GM21723 (cell line): ENCODE measurements around the gene TRIM31.

Experiments used
- ATAC-seq: cut with Tn5 transposase; IDR thresholded peaks from one replicate; pipeline ENCODE4 v1.9.1; 2021; ENCODE audit warnings: mild to moderate bottlenecking, moderate library complexity; ENCODE audit not compliant: unreplicated experiment

Gene TRIM31

GRCh38 chr6:30113003-30113759, at the start of gene TRIM31:
Gene TRIM31 (minus strand): TSS chr6:30113090. CDS start chr6:30112805, 285 bp downstream.
- no peak for ATAC-seq

GRCh38 chr6:30162265-30163089, 49.6 kb upstream of the TRIM31 start:
- ATAC-seq, result no peak

- ATAC-seq, result no peak
Observed at GRCh38 chr6:30160785-30161531, 48.1 kb upstream of the TRIM31 start, which contains the start of gene TRIM10. Gene TRIM10 (minus strand): TSS chr6:30161211. CDS start chr6:30160858, 353 bp downstream.

GRCh38 chr6:30160008-30160784, 47.3 kb upstream of the TRIM31 start:
- ATAC-seq, result no peak

- ATAC-seq, result no peak
Observed at GRCh38 chr6:30158475-30159040, 45.7 kb upstream of the TRIM31 start.

- no peak for ATAC-seq
Observed at GRCh38 chr6:30157999-30158398, 45.1 kb upstream of the TRIM31 start.

- ATAC-seq, result no peak
Observed at GRCh38 chr6:30157581-30157980, 44.7 kb upstream of the TRIM31 start.

- no peak for ATAC-seq
Observed at GRCh38 chr6:30156774-30157173, 43.9 kb upstream of the TRIM31 start.

- ATAC-seq, result no peak
Observed at GRCh38 chr6:30156262-30156599, 43.3 kb upstream of the TRIM31 start.

GRCh38 chr6:30155520-30156261, 42.8 kb upstream of the TRIM31 start:
- no peak for ATAC-seq

- ATAC-seq, result no peak
Observed at GRCh38 chr6:30154709-30155519, 42.0 kb upstream of the TRIM31 start.

GRCh38 chr6:30154061-30154460, 41.2 kb upstream of the TRIM31 start:
- ATAC-seq, result no peak

- ATAC-seq, result no peak
Observed at GRCh38 chr6:30152910-30153610, 40.2 kb upstream of the TRIM31 start.

- ATAC-seq, result no peak
Observed at GRCh38 chr6:30152016-30152673, 39.3 kb upstream of the TRIM31 start.

GRCh38 chr6:30151580-30151979, 38.7 kb upstream of the TRIM31 start:
- ATAC-seq, result no peak

GRCh38 chr6:30150671-30151395, 37.9 kb upstream of the TRIM31 start:
- no peak for ATAC-seq
